ENCODE data around the gene PTGR2. TPM values are rescaled to one million over a fixed set of nuclear protein-coding genes. Genes with fewer than 3 reads are reported as not detected.
"Not testable (repeated sequence)": the region's sequence is repeated elsewhere in the genome, so short reads cannot be mapped to it uniquely, and the experiment has no call there.

PTGR2 gene
- total and polyA plus RNA-seq, 4 donors = 4.2 to 9.5 (median 7.9) TPM

GRCh38 chr14:73838293-73839034 lies 13.2 kb upstream of the PTGR2 start:
- TF ChIP-seq YY1 (IDR thresholded peaks at IDR 0.05) (peak; percentile 34), RXRA (IDR thresholded peaks at IDR 0.05) (peak; percentile 53 to 64), SP1 (IDR thresholded peaks at IDR 0.05) (peak; percentile 33), HNF4A (conservative IDR thresholded peaks at IDR 0.05) (peak in 1 of 2 donors; percentile 45)
- WGBS = 44% methylated on average over 7 of the region's 7 CpGs
- H3K9ac ChIP-seq (ENCODE audit: low read depth in 1 of 2, low read length in 2 of 2); H3K27me3 ChIP-seq (ENCODE audit: control insufficient read depth in 4 of 4, insufficient read depth in 4 of 4, low read length in 3 of 4); H3K27ac ChIP-seq (ENCODE audit: low read depth in 1 of 2, low read length in 2 of 2); H3K4me3 ChIP-seq (ENCODE audit: low read depth in 1 of 3, low read length in 3 of 3); DNase-seq (ENCODE audit: low spot score); H3K36me3 ChIP-seq (ENCODE audit: control insufficient read depth in 4 of 4, insufficient read depth in 3 of 4, low read depth in 1 of 4, low read length in 3 of 4); H3K9me3 ChIP-seq (ENCODE audit: control insufficient read depth in 4 of 4, low read length in 3 of 4): not testable (repeated sequence)
- peaks cover 7 to 23% (median 21%) of the 10 kb centered on the region in 4 donors for H3K4me1 ChIP-seq (ENCODE audit: control insufficient read depth in 4 of 4, insufficient read depth in 4 of 4, low read length in 3 of 4)

DNA sequence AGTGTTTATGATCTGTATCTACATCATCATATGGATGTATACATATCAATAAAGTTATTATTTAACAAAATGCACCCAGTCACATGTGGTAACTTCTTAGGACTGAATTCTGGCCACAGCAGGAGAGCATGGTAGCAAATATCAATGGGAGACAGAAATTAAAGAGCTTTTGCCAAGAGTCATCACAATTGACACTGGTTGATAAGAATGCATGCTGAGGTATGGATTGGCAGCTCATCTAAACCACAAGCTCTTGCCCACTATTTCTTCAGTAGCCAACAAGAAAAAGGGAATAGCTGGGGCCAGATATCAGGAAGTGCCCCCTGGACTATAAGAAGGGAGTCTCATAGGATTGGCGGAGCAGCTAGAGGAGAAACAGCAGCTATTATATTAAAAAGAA lies 9.4 kb upstream of the PTGR2 start:
- Histone ChIP-seq H3K27me3 (ENCODE audit: control insufficient read depth in 4 of 4, insufficient read depth in 4 of 4, low read length in 3 of 4) (no peaks in the 10 kb centered on the region), H3K4me3 (ENCODE audit: low read depth in 1 of 3, low read length in 3 of 3) (no peak overlapping the region), H3K9ac (ENCODE audit: low read depth in 1 of 2, low read length in 2 of 2) (no peak overlapping the region), H3K36me3 (ENCODE audit: control insufficient read depth in 4 of 4, insufficient read depth in 3 of 4, low read depth in 1 of 4, low read length in 3 of 4) (no peaks in the 10 kb centered on the region), H3K4me1 (ENCODE audit: control insufficient read depth in 4 of 4, insufficient read depth in 4 of 4, low read length in 3 of 4) (peaks cover 4 to 10% (median 8%) of the 10 kb centered on the region in 4 donors), H3K27ac (ENCODE audit: low read depth in 1 of 2, low read length in 2 of 2) (no peak overlapping the region), H3K9me3 (ENCODE audit: control insufficient read depth in 4 of 4, low read length in 3 of 4) (no peaks in the 10 kb centered on the region)
- TF ChIP-seq RXRA (IDR thresholded peaks at IDR 0.05) = no peak
- TF ChIP-seq EGR1 (IDR thresholded peaks at IDR 0.05; ENCODE audit: low read depth in 2 of 2) = no peak
- no peak for TF ChIP-seq HNF4G (IDR thresholded peaks at IDR 0.05)
- TF ChIP-seq SP1 (IDR thresholded peaks at IDR 0.05) = no peak
- TF ChIP-seq TAF1 (conservative IDR thresholded peaks at IDR 0.05) = no peak
- no peak for TF ChIP-seq FOXA1 (IDR thresholded peaks at IDR 0.05)
- no peak for TF ChIP-seq NR2F2 (IDR thresholded peaks at IDR 0.05)
- no peak for TF ChIP-seq FOXA2 (IDR thresholded peaks at IDR 0.05)
- DNase-seq (ENCODE audit: low spot score) = no peak
- WGBS = 98% methylated on average over 1 of the region's 1 CpG

GRCh38 chr14:73842851-73843250 lies 8.8 kb upstream of the PTGR2 start:
- no peak for TF ChIP-seq CTCF (IDR thresholded peaks at IDR 0.05; ENCODE audit: low read depth, low read length, missing input control)
- TF ChIP-seq NR2F2 (IDR thresholded peaks at IDR 0.05) = no peak
- TF ChIP-seq JUND (IDR thresholded peaks at IDR 0.05) = no peak
- no peak for TF ChIP-seq RXRA (IDR thresholded peaks at IDR 0.05)
- no peak for TF ChIP-seq FOXA1 (IDR thresholded peaks at IDR 0.05)
- TF ChIP-seq HNF4G (IDR thresholded peaks at IDR 0.05) = no peak
- no peak for TF ChIP-seq GABPA (IDR thresholded peaks at IDR 0.05 in 1 of 2, conservative IDR thresholded peaks at IDR 0.05 in 1 of 2)
- TF ChIP-seq TAF1 (conservative IDR thresholded peaks at IDR 0.05) = no peak
- TF ChIP-seq, protein P1, sequence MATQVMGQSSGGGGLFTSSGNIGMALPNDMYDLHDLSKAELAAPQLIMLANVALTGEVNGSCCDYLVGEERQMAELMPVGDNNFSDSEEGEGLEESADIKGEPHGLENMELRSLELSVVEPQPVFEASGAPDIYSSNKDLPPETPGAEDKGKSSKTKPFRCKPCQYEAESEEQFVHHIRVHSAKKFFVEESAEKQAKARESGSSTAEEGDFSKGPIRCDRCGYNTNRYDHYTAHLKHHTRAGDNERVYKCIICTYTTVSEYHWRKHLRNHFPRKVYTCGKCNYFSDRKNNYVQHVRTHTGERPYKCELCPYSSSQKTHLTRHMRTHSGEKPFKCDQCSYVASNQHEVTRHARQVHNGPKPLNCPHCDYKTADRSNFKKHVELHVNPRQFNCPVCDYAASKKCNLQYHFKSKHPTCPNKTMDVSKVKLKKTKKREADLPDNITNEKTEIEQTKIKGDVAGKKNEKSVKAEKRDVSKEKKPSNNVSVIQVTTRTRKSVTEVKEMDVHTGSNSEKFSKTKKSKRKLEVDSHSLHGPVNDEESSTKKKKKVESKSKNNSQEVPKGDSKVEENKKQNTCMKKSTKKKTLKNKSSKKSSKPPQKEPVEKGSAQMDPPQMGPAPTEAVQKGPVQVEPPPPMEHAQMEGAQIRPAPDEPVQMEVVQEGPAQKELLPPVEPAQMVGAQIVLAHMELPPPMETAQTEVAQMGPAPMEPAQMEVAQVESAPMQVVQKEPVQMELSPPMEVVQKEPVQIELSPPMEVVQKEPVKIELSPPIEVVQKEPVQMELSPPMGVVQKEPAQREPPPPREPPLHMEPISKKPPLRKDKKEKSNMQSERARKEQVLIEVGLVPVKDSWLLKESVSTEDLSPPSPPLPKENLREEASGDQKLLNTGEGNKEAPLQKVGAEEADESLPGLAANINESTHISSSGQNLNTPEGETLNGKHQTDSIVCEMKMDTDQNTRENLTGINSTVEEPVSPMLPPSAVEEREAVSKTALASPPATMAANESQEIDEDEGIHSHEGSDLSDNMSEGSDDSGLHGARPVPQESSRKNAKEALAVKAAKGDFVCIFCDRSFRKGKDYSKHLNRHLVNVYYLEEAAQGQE (IDR thresholded peaks at IDR 0.05) = no peak
- TF ChIP-seq EGR1 (IDR thresholded peaks at IDR 0.05; ENCODE audit: low read depth in 2 of 2) = no peak
- TF ChIP-seq, protein P2, sequence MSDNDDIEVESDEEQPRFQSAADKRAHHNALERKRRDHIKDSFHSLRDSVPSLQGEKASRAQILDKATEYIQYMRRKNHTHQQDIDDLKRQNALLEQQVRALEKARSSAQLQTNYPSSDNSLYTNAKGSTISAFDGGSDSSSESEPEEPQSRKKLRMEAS (IDR thresholded peaks at IDR 0.05) = no peak
- no peak for TF ChIP-seq FOXA2 (IDR thresholded peaks at IDR 0.05)
- TF ChIP-seq, protein P3, sequence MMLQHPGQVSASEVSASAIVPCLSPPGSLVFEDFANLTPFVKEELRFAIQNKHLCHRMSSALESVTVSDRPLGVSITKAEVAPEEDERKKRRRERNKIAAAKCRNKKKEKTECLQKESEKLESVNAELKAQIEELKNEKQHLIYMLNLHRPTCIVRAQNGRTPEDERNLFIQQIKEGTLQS (IDR thresholded peaks at IDR 0.05) = no peak
- no peak for TF ChIP-seq SP1 (IDR thresholded peaks at IDR 0.05)
- no peak for TF ChIP-seq YY1 (IDR thresholded peaks at IDR 0.05)
- Histone ChIP-seq H3K36me3 (ENCODE audit: control insufficient read depth in 4 of 4, insufficient read depth in 3 of 4, low read depth in 1 of 4, low read length in 3 of 4) (no peaks in the 10 kb centered on the region), H3K27ac (ENCODE audit: low read depth in 1 of 2, low read length in 2 of 2) (no peak overlapping the region), H3K9me3 (ENCODE audit: control insufficient read depth in 4 of 4, low read length in 3 of 4) (no peaks in the 10 kb centered on the region), H3K4me3 (ENCODE audit: low read depth in 1 of 3, low read length in 3 of 3) (no peak overlapping the region), H3K4me1 (ENCODE audit: control insufficient read depth in 4 of 4, insufficient read depth in 4 of 4, low read length in 3 of 4) (peaks cover 3 to 8% (median 6%) of the 10 kb centered on the region in 4 donors), H3K9ac (ENCODE audit: low read depth in 1 of 2, low read length in 2 of 2) (no peak overlapping the region), H3K27me3 (ENCODE audit: control insufficient read depth in 4 of 4, insufficient read depth in 4 of 4, low read length in 3 of 4) (no peaks in the 10 kb centered on the region)
- 74% methylated on average over 2 of the region's 2 CpGs for WGBS
- DNase-seq (ENCODE audit: low spot score) = no peak
